EH (cell line): ENCODE measurements around the gene MRGPRD.

Source experiments
- DNase-seq: peaks from one replicate; pipeline ENCODE4 v3.0.0-alpha.2; 2015; ENCODE audit warnings: low read depth

MRGPRD gene

GRCh38 chr11:68930991-68931855 lies 49.6 kb downstream of the MRGPRD start:
- DNase-seq = no peak
